HEK293 (cell line): ENCODE results near the gene ADRM1.

Source experiments
- CTCF ChIA-PET: fragments of 350-600 bp; formaldehyde crosslinking; extraction: SDS; loops from one replicate; lab custom pipeline; 2021; ENCODE audit warnings: antibody characterized with exemption; lab: Yijun Ruan, JAX
- POLR2A ChIA-PET: fragments of 300-600 bp; formaldehyde crosslinking; extraction: SDS; loops from one replicate; lab custom pipeline; 2020; ENCODE audit warnings: antibody characterized with exemption, inconsistent platforms; lab: Yijun Ruan, JAX
- H3K27ac ChIP-seq: fragments of 200-500 bp; sonication (Bioruptor generic); 2 replicates; pipeline ENCODE4 v1.5.1; 2014; ENCODE audit warnings: low read depth, low read length, control low read depth, inconsistent platforms; ENCODE audit errors: extremely low read depth
- H3K36me3 ChIP-seq, 2 experiments: fragments of 200-500 bp in 1 of 2; sonication (Bioruptor generic) in 1 of 2; 1 replicate in 1 of 2; 2 replicates in 1 of 2; pipeline ENCODE4 v1.5.1; 2014 to 2017; ENCODE audit warnings: inconsistent platforms in 2 of 2, low read length in 2 of 2; ENCODE audit not compliant: control insufficient read depth in 2 of 2, insufficient read depth in 1 of 2
- H3K4me1 ChIP-seq: fragments of 200-500 bp; sonication (Bioruptor generic); 2 replicates; pipeline ENCODE4 v1.5.1; 2014; ENCODE audit warnings: mild to moderate bottlenecking, low read length, inconsistent platforms; ENCODE audit not compliant: control insufficient read depth, insufficient read depth
- H3K4me3 ChIP-seq: 2 replicates; pipeline ENCODE4 v1.5.1; 2011; ENCODE audit warnings: low read depth, mild to moderate bottlenecking, control low read depth, low read length, moderate library complexity
- H3K9me3 ChIP-seq: fragments of 200-500 bp; sonication (Bioruptor generic); 2 replicates; pipeline ENCODE4 v1.5.1; 2014; ENCODE audit warnings: low read depth, low read length, inconsistent platforms; ENCODE audit not compliant: control insufficient read depth, insufficient read depth
- BCL11B ChIP-seq: fragments of 450-650 bp; formaldehyde crosslinking; IDR thresholded peaks from 2 replicates; pipeline ENCODE4 v1.5.1; 2016; ENCODE audit warnings: low read depth, missing biosample characterization, missing genetic modification characterization
- EGR2 ChIP-seq: fragments of 450-650 bp; formaldehyde crosslinking; IDR thresholded peaks from 2 replicates; pipeline ENCODE4 v1.5.1; 2016; ENCODE audit warnings: low read depth, missing biosample characterization, missing genetic modification characterization
- GLIS1 ChIP-seq: fragments of 450-650 bp; formaldehyde crosslinking; IDR thresholded peaks from 2 replicates; pipeline ENCODE4 v1.5.1; 2016; ENCODE audit warnings: missing biosample characterization, missing genetic modification characterization
- MEIS1 ChIP-seq: sonication (generic); formaldehyde crosslinking; IDR thresholded peaks from 2 replicates; pipeline ENCODE4 v1.8.1; 2022; ENCODE audit warnings: missing genetic modification reagents, mild to moderate bottlenecking, borderline replicate concordance
- RBAK ChIP-seq: fragments of 450-650 bp; formaldehyde crosslinking; IDR thresholded peaks from 2 replicates; pipeline ENCODE4 v1.5.1; 2016; ENCODE audit warnings: missing biosample characterization, missing genetic modification characterization
- SCRT1 ChIP-seq: fragments of 450-650 bp; formaldehyde crosslinking; IDR thresholded peaks from 2 replicates; pipeline ENCODE4 v1.5.1; 2016; ENCODE audit warnings: missing biosample characterization, missing genetic modification characterization, borderline replicate concordance
- SP2 ChIP-seq: fragments of 450-650 bp; formaldehyde crosslinking; IDR thresholded peaks from 2 replicates; pipeline ENCODE4 v1.5.1; 2016; ENCODE audit warnings: missing biosample characterization, missing genetic modification characterization
- SP7 ChIP-seq: fragments of 450-650 bp; formaldehyde crosslinking; IDR thresholded peaks from 2 replicates; pipeline ENCODE4 v1.5.1; 2016; ENCODE audit warnings: missing biosample characterization, missing genetic modification characterization
- ZBTB17 ChIP-seq: fragments of 450-650 bp; formaldehyde crosslinking; IDR thresholded peaks from 2 replicates; pipeline ENCODE4 v1.5.1; 2016; ENCODE audit warnings: missing biosample characterization, missing genetic modification characterization
- ZBTB49 ChIP-seq: fragments of 450-650 bp; formaldehyde crosslinking; IDR thresholded peaks from 2 replicates; pipeline ENCODE4 v1.5.1; 2016; ENCODE audit warnings: missing biosample characterization, missing genetic modification characterization, low read depth
- ZBTB8A ChIP-seq: fragments of 450-650 bp; formaldehyde crosslinking; IDR thresholded peaks from 2 replicates; pipeline ENCODE4 v1.5.1; 2016; ENCODE audit warnings: missing biosample characterization, missing genetic modification characterization
- ZFHX2 ChIP-seq: fragments of 450-650 bp; formaldehyde crosslinking; conservative IDR thresholded peaks from 2 replicates; pipeline ENCODE4 v1.5.1; 2016; ENCODE audit warnings: missing biosample characterization, missing genetic modification characterization
- ZNF121 ChIP-seq: fragments of 450-650 bp; formaldehyde crosslinking; IDR thresholded peaks from 2 replicates; pipeline ENCODE4 v1.5.1; 2016; ENCODE audit warnings: missing biosample characterization, missing genetic modification characterization
- ZNF223 ChIP-seq: fragments of 450-650 bp; formaldehyde crosslinking; IDR thresholded peaks from 2 replicates; pipeline ENCODE4 v1.5.1; 2016; ENCODE audit warnings: missing biosample characterization, missing genetic modification characterization
- ZNF24 ChIP-seq: fragments of 450-650 bp; formaldehyde crosslinking; IDR thresholded peaks from 2 replicates; pipeline ENCODE4 v1.5.1; 2016; ENCODE audit warnings: missing biosample characterization, missing genetic modification characterization
- ZNF248 ChIP-seq: fragments of 450-650 bp; formaldehyde crosslinking; IDR thresholded peaks from 2 replicates; pipeline ENCODE4 v1.5.1; 2017; ENCODE audit warnings: missing biosample characterization, missing genetic modification characterization
- ZNF449 ChIP-seq: fragments of 450-650 bp; formaldehyde crosslinking; IDR thresholded peaks from 2 replicates; pipeline ENCODE4 v1.5.1; 2017; ENCODE audit warnings: missing biosample characterization, mild to moderate bottlenecking, missing genetic modification characterization, moderate library complexity
- ZNF501 ChIP-seq: fragments of 450-650 bp; formaldehyde crosslinking; IDR thresholded peaks from 2 replicates; pipeline ENCODE4 v1.5.1; 2016; ENCODE audit warnings: missing biosample characterization, missing genetic modification characterization
- ZNF549 ChIP-seq: fragments of 450-650 bp; IDR thresholded peaks from 2 replicates; pipeline ENCODE4 v1.5.1; 2018; ENCODE audit warnings: missing biosample characterization, missing genetic modification characterization, mild to moderate bottlenecking, inconsistent platforms, moderate library complexity
- ZNF629 ChIP-seq: fragments of 450-650 bp; formaldehyde crosslinking; IDR thresholded peaks from 2 replicates; pipeline ENCODE4 v1.5.1; 2017; ENCODE audit warnings: missing biosample characterization, missing genetic modification characterization
- ZNF792 ChIP-seq: fragments of 450-650 bp; formaldehyde crosslinking; IDR thresholded peaks from 2 replicates; pipeline ENCODE4 v1.5.1; 2016; ENCODE audit warnings: missing biosample characterization, missing genetic modification characterization
- TF ChIP-seq, protein P1 (sequence below): fragments of 450-650 bp; formaldehyde crosslinking; IDR thresholded peaks from 2 replicates; pipeline ENCODE4 v1.5.1; 2016; ENCODE audit warnings: missing biosample characterization, missing genetic modification characterization
- TF ChIP-seq, protein P2 (sequence below): fragments of 450-650 bp; formaldehyde crosslinking; IDR thresholded peaks from 2 replicates; pipeline ENCODE4 v1.5.1; 2016; ENCODE audit warnings: missing biosample characterization, missing genetic modification characterization
- TF ChIP-seq, protein P3 (sequence below): fragments of 450-650 bp; formaldehyde crosslinking; IDR thresholded peaks from 2 replicates; pipeline ENCODE4 v1.5.1; 2017; ENCODE audit warnings: missing biosample characterization, missing genetic modification characterization

Gene ADRM1

DNA sequence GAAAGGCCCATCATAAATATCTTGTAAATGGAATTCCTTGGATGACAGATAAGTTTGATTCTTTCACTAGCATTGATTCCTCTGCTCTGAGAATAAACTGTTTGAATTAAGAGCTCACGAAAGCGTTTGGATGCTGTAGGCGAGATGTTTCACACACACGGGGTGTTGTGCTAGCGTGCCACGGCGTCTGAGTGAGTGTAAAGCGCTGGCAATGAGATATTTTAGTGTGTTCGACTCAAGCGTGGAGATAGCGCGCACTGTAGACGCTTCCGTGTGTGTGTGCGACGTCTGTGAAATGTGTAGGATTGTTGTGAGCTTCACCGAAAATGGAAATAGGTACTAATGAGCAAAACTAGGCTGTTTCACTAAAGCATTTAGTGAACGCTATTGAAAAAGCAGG, 29.4 kb upstream of the ADRM1 start (continued):
- TF ChIP-seq ZBTB8A (tag by site-specific recombination) (no peak), SCRT1 (no peak), SP2 (tag by site-specific recombination) (no peak), BCL11B (tag by site-specific recombination) (no peak), SP7 (tag by site-specific recombination) (no peak)

DNA sequence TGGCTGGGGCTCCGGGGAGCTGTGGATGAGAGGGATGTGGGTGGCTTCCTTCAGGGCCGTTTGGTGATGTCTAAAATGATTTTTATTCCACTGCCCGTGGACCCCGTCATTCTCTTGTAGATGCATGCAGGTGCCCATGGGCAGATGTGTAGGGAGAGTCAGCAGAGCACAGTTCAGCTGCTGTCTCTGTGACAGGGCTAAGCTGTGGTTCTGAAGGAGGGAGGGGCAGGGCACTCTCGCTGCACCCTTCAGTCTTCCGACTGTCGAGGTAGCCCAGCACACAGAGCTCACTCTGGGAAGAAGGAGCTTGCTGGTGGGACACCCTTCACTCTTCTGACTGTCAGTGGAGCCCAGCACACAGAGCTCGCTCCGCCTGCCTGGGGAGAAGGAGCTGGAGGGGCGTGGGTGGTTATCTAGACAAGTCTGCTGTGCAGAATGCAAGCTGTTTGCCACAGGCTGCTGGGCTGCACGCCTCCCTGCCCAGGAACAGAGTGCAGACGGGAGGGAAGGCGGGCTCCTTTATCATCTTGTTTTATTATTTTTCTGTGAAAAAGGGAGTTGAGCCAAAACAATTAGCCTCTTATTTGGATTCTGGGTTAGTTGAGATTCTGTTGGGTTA, 28.4 kb upstream of the ADRM1 start:
- Histone ChIP-seq H3K4me3 (no peak overlapping the region), H3K36me3 (peaks cover 0 to 78% of the 10 kb centered on the region in 2 experiments; a peak in 2 of 3 replicates)
- TF ChIP-seq, protein P1, sequence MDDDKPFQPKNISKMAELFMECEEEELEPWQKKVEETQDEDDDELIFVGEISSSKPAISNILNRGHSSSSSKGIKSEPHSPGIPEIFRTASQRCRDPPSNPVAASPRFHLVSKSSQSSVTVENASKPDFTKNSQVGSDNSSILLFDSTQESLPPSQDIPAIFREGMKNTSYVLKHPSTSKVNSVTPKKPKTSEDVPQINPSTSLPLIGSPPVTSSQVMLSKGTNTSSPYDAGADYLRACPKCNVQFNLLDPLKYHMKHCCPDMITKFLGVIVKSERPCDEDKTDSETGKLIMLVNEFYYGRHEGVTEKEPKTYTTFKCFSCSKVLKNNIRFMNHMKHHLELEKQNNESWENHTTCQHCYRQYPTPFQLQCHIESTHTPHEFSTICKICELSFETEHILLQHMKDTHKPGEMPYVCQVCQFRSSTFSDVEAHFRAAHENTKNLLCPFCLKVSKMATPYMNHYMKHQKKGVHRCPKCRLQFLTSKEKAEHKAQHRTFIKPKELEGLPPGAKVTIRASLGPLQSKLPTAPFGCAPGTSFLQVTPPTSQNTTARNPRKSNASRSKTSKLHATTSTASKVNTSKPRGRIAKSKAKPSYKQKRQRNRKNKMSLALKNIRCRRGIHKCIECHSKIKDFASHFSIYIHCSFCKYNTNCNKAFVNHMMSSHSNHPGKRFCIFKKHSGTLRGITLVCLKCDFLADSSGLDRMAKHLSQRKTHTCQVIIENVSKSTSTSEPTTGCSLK (tag by site-specific recombination), result no peak
- TF ChIP-seq EGR2, result 0 out of 2 replicates have a peak, but pooled peaks have one; percentile 15
- peak; percentile 48; the same call in 1 of the 2 replicates for TF ChIP-seq ZBTB17
- peak; percentile 43; the same call in 1 of the 2 replicates for TF ChIP-seq ZFHX2
- TF ChIP-seq, all 188 proteins: peak for 3
- ChIA-PET CTCF (interaction anchor here (0.9 kb wide), 1 partner anchor 84 kb away, joined by 4 read pairs; no protein-coding TSS in a partner anchor), POLR2A (no interaction called here)
- Histone ChIP-seq H3K4me1 (no peaks in the 10 kb centered on the region), H3K27ac (no peak overlapping the region), H3K9me3 (no peaks in the 10 kb centered on the region)

GRCh38 chr20:62275219-62275618, 27.6 kb upstream of the ADRM1 start:
- POLR2A ChIA-PET, result no interaction called here
- H3K4me3 ChIP-seq, result no peak overlapping the region
- H3K4me1 ChIP-seq, result no peaks in the 10 kb centered on the region
- CTCF ChIA-PET, result interaction anchor here (0.9 kb wide), 1 partner anchor 83 kb away, joined by 4 read pairs; no protein-coding TSS in a partner anchor
- H3K27ac ChIP-seq, result no peak overlapping the region
- peaks cover 0 to 79% of the 10 kb centered on the region in 2 experiments; a peak in 2 of 3 replicates for H3K36me3 ChIP-seq
- no peaks in the 10 kb centered on the region for H3K9me3 ChIP-seq
- TF ChIP-seq ZNF449 (tag by site-specific recombination) (no peak), ZNF549 (tag by site-specific recombination) (no peak), GLIS1 (tag by site-specific recombination) (no peak), ZNF248 (tag by site-specific recombination) (no peak), MEIS1 (no peak), ZBTB49 (tag by site-specific recombination) (no peak), ZNF501 (tag by site-specific recombination) (no peak), ZNF629 (tag by site-specific recombination) (no peak), ZNF24 (tag by site-specific recombination) (no peak), RBAK (no peak), ZNF223 (tag by site-specific recombination) (no peak), ZNF121 (tag by site-specific recombination) (no peak), ZNF792 (no peak)
- TF ChIP-seq, protein P2, sequence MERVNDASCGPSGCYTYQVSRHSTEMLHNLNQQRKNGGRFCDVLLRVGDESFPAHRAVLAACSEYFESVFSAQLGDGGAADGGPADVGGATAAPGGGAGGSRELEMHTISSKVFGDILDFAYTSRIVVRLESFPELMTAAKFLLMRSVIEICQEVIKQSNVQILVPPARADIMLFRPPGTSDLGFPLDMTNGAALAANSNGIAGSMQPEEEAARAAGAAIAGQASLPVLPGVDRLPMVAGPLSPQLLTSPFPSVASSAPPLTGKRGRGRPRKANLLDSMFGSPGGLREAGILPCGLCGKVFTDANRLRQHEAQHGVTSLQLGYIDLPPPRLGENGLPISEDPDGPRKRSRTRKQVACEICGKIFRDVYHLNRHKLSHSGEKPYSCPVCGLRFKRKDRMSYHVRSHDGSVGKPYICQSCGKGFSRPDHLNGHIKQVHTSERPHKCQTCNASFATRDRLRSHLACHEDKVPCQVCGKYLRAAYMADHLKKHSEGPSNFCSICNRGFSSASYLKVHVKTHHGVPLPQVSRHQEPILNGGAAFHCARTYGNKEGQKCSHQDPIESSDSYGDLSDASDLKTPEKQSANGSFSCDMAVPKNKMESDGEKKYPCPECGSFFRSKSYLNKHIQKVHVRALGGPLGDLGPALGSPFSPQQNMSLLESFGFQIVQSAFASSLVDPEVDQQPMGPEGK (tag by site-specific recombination), result no peak
- TF ChIP-seq, protein P3, sequence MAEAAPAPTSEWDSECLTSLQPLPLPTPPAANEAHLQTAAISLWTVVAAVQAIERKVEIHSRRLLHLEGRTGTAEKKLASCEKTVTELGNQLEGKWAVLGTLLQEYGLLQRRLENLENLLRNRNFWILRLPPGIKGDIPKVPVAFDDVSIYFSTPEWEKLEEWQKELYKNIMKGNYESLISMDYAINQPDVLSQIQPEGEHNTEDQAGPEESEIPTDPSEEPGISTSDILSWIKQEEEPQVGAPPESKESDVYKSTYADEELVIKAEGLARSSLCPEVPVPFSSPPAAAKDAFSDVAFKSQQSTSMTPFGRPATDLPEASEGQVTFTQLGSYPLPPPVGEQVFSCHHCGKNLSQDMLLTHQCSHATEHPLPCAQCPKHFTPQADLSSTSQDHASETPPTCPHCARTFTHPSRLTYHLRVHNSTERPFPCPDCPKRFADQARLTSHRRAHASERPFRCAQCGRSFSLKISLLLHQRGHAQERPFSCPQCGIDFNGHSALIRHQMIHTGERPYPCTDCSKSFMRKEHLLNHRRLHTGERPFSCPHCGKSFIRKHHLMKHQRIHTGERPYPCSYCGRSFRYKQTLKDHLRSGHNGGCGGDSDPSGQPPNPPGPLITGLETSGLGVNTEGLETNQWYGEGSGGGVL, result no peak
